ENCODE data around the gene DLG4. TPM values are rescaled to one million over a fixed set of nuclear protein-coding genes. Genes with fewer than 3 reads are reported as not detected.

The DLG4 gene
- total RNA-seq, 3 donors from 2014 or later: 4.1 to 34.5 (median 6.6) TPM

DNA sequence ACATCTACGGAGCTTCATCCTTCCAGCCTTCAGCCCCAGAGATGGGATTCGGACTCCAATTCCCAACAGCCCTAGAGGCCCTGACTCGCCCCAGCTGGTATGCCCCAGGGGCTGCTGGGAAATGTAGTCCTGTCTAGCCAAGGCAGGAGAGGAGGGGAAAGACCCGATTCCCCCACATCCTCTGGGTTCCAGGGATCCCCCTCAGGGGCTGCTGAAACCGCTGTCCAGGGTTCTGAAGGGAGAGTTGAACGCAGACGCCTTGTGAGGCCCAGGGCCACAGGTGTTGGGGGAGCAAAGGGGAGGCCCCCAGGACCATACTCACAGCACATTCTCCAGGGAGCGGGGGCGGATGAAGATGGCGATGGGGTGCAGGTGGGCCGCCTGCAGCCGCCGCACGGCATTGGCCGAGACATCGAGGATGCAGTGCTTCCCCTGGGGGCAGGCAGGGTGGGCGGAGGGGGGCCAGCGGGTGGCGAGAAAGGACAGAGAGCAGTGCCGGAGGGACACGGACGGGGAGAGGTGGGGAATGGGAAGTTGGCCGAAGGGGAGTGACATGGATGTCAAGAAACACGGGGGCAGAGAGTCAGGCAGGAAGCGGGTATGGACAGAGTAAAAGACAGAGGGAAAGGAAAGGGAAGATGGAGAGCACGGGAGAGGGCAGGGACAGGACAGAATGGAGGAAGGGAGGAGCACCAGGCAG lies 27.9 kb downstream of the DLG4 start:
- ATAC-seq: peak; percentile 76
- Histone ChIP-seq H3K4me1 (ENCODE audit: low read depth) (no peaks in the 10 kb centered on the region), H3K36me3 (ENCODE audit: low read depth) (no peaks in the 10 kb centered on the region), H3K4me3 (no peak overlapping the region), H3K9me3 (no peaks in the 10 kb centered on the region)
- TF ChIP-seq, protein P1, sequence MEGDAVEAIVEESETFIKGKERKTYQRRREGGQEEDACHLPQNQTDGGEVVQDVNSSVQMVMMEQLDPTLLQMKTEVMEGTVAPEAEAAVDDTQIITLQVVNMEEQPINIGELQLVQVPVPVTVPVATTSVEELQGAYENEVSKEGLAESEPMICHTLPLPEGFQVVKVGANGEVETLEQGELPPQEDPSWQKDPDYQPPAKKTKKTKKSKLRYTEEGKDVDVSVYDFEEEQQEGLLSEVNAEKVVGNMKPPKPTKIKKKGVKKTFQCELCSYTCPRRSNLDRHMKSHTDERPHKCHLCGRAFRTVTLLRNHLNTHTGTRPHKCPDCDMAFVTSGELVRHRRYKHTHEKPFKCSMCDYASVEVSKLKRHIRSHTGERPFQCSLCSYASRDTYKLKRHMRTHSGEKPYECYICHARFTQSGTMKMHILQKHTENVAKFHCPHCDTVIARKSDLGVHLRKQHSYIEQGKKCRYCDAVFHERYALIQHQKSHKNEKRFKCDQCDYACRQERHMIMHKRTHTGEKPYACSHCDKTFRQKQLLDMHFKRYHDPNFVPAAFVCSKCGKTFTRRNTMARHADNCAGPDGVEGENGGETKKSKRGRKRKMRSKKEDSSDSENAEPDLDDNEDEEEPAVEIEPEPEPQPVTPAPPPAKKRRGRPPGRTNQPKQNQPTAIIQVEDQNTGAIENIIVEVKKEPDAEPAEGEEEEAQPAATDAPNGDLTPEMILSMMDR (IDR thresholded peaks at IDR 0.05): no peak
- intact Hi-C loops (cut with DNase I, micrococcal nuclease): no loop called here
- peak in 1 of 3 donors; percentile 65 for DNase-seq

DNA sequence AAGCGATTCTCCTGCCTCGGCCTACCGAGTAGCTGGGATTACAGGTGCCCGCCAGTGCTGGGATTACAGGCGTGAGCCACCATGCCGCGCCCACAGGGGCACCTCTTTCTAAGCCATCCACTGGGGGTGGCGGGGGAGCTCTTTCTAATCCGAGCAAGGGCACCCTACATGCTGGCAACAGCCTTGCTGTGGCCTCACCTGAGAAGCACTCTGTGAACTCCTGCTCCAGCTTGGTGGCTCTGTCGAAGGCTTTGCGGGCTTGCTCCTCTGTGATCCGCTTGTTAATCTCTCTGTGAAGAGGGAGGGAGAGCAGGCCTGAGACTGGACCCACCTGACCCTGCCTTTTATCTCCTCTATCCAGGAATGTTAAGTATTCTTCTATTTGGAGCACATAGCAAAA lies 28.6 kb downstream of the DLG4 start:
- no peaks in the 10 kb centered on the region for H3K36me3 ChIP-seq (ENCODE audit: low read depth)
- DNase-seq (no peak), ATAC-seq (no peak)
- H3K4me1 ChIP-seq (ENCODE audit: low read depth): no peaks in the 10 kb centered on the region
- no peaks in the 10 kb centered on the region for H3K9me3 ChIP-seq
- H3K4me3 ChIP-seq: no peak overlapping the region
- TF ChIP-seq, protein P1 (IDR thresholded peaks at IDR 0.05): no peak
- intact Hi-C loops (cut with DNase I, micrococcal nuclease): no loop called here

DNA sequence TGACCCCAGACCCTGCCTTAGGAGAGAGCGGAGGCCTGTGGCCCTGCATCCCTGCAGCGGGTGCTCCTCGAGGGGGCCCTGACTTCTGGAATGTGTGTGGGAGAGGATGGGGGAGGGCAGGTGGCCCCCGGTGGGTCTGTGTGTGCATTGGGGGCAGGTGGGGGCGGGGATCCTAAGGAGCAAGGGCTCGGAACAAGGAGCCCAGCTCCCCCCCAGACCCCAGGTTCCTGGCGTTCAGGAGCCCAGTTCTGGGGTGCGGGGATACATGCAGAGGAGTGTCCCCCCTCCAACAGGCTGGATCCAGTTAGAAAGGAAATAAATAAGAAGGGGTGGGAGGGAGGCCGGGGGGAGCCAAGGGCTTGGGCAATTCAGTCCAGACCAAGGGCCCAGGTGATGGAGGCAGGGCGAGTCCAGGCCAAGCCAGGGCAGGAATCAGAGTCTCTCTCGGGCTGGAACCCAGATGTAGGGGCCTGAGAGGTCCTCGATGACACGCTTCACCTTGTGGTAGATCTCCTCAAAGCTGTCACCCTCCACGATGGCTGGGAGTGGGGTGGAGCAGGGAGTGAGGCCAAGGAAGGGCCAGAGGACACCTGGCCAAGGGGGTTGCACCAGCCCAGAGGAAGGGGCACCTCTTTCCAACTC lies 29.2 kb downstream of the DLG4 start:
- intact Hi-C loops (cut with DNase I, micrococcal nuclease): no loop called here
- TF ChIP-seq, protein P1 (IDR thresholded peaks at IDR 0.05): no peak
- H3K36me3 ChIP-seq (ENCODE audit: low read depth): no peaks in the 10 kb centered on the region
- no peaks in the 10 kb centered on the region for H3K4me1 ChIP-seq (ENCODE audit: low read depth)
- H3K9me3 ChIP-seq: no peaks in the 10 kb centered on the region
- no peak overlapping the region for H3K4me3 ChIP-seq
- ATAC-seq (no peak), DNase-seq (no peak)

DNA sequence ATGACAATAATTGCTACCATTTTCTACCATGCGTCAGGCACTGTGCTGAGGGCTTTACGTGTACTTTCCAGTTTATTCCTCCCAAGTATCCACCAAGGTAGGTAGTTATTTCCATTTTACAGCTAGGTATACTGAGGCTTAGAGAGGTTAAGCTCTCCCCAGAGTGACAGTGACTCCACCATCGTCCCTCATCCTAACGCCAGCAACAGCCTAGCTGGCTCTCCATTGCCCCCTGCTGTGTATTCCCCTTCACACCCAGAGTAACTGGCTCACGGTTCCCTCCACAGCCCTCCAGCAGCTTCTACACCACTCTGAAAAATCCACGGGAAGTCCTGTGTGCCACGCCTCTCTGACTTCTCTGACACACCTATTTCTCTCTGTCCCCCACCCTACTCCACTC lies 33.4 kb downstream of the DLG4 start:
- intact Hi-C loops (cut with DNase I, micrococcal nuclease): no loop called here
- DNase-seq (no peak), ATAC-seq (peak; percentile 33)
- H3K4me3 ChIP-seq: no peak overlapping the region
- TF ChIP-seq, protein P1 (IDR thresholded peaks at IDR 0.05): no peak
- H3K9me3 ChIP-seq: no peaks in the 10 kb centered on the region
- H3K36me3 ChIP-seq (ENCODE audit: low read depth): no peaks in the 10 kb centered on the region
- H3K4me1 ChIP-seq (ENCODE audit: low read depth): peaks cover 3% of the 10 kb centered on the region

DNA sequence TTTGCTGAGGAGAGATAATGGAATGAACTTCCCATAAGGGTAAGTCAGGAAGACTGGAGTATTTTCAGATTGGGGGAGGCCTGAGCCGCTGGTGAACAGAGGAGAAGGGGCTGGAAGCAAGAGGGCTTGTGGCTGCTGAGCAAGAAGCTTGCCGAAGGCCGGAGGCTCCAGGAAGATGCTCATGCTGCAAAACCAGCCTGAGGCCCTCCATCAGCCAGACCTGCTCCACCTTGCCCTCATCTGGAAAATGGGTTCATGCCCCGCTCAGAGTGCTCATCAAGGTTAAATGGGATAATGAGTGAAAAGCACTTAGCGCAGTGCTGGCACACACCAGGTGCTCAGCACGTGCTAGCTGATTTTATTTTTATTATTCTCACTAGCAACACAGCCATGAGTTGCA lies 35.0 kb downstream of the DLG4 start:
- no peaks in the 10 kb centered on the region for H3K36me3 ChIP-seq (ENCODE audit: low read depth)
- peaks cover 3% of the 10 kb centered on the region for H3K4me1 ChIP-seq (ENCODE audit: low read depth)
- no peak overlapping the region for H3K4me3 ChIP-seq
- H3K9me3 ChIP-seq: no peaks in the 10 kb centered on the region
- ATAC-seq (no peak), DNase-seq (no peak)
- TF ChIP-seq, protein P1 (IDR thresholded peaks at IDR 0.05): no peak
- intact Hi-C loops (cut with DNase I, micrococcal nuclease): no loop called here

All from mucosa of descending colon (tissue), 3 donors.